Activated T-cell treated with anti-CD3 and anti-CD28 coated beads, Interleukin-2, amount 50 U/mL, for 48 hours (primary cell): ENCODE data around the gene CCL3.
"Not testable (repeated sequence)": the region's sequence is repeated elsewhere in the genome, so short reads cannot be mapped to it uniquely, and the experiment has no call there.

Experiments
- DNase-seq, 2 experiments: peaks; one replicate each; pipeline ENCODE4 v3.0.0-alpha.2; 2020

CCL3 gene

GRCh38 chr17:36089888-36090836 is at the start of gene CCL3:
Gene CCL3, minus strand, starts transcription at chr17:36090143. Its CDS starts 85 bp downstream, at chr17:36090058.
- peak; percentile 81 for DNase-seq

DNA sequence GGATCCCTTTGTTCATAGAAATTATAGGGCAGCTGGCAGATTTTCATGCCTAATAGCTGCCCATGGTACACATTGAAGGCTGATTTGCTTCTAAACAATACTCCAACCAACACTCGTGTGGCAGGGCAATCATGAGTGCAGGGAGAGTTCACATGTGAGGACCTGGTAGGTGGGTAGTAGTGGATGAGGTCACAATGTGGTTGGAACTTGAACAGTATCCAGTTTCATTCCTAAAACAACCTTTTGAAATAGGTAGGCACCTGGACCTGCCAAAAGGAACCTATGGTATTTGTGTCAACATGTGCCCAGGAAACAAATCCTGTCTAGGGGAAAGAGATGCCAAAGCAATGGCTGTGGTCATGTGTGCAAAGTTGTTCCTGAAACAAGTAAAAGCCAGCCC is 46.5 kb upstream of the CCL3 start:
- DNase-seq = no peak

DNA sequence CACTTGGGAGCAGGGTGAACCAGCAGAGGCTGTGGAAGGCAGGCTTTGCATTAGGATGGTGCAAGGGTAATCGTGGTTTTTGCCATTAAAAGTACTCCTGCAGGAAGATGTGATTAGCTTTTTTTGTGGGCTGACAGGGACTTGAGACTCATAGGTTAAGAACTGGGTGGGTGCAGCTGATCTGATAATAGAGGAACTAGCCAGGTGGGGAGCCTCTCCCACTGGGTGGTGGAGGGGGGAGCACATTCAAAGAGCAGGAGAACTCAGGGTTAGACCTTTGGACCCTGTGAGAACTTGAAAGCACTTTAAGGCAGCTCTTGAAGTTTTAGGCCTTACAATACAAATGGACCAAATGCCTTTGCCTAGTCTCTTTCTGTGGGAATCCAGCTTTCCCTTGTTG is 46.1 kb upstream of the CCL3 start:
- DNase-seq = no peak

DNA sequence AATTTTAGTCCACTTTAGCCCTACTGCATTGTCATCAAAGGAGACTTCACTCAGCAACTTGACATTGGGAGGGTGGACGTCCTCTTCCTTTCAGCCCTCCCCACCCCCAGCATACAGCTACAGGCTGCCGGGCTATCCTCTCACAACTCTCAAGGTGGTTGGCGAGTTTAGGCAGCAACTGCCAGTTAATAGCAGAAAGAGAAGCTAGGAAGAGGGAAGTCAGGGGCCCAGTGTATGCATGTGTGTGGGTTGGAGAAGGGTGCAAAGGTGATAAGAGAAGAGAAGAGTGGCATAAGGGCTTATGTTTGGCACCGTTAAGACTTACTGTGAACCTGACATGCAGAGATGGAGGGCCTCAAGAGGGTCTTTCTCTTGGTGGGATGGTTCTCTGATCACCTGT is 45.5 kb upstream of the CCL3 start:
- DNase-seq = no peak

- DNase-seq = no peak
Measured at GRCh38 chr17:36133602-36134236, 43.8 kb upstream of the CCL3 start.

- DNase-seq = no peak
Measured at GRCh38 chr17:36132421-36132831, 42.5 kb upstream of the CCL3 start.

DNA sequence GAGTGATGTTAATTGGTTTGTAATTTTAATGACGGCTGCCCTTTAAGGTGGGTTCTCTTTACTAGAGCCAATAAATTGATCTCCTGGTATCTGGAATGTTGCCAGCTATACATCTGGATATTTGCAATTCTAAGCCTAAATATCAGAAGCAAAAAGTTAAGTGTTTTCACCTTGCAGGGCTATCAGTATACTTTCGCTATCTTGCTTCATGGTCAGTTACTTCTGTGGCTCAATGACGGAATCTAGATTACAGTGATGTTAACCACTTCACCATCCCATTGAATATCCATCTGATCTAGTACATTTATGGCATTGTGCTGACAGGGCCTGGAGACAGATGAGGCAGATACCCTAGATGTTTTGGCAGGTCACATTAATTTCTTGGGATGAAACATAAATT is 42.0 kb upstream of the CCL3 start:
- no peak for DNase-seq

- no peak for DNase-seq
Measured at GRCh38 chr17:36131421-36131820, 41.5 kb upstream of the CCL3 start.

DNA sequence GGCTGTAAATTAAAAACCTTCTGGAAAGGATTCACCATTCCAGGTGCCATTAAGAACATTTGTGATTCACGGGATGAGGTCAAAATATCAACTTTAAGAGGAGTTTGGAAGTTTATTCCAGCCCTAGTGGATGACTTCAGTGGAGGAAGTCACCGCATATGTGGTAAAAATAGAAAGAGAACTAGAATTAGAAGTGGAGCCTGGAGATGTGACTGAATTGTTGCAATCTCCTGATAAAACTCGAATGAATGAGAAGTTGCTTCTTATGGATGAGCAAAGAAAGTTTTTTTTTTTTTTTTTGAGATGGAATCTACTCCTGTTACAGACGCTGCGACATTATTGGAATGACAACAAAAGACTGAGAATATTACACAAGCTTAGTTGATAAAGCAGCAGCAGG is 40.4 kb upstream of the CCL3 start:
- no peak for DNase-seq

DNA sequence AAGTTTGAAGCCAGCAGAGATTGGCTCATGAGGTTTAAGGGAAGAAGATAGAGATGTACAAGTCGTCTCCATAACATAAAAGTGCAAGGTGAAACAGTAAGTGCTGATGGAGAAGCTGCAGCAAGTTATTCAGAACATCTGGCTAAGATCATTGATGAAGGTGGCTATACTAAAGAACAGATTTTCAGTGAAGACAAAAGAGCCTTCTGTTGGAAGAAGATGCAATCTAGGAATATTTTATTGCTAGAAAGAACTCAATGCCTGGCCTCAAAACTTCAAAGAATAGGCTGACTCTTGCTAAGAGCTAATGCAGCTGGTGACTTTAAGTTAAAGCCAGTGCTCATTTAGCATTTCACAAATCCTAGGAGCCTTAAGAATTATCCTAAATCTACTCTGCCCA is 39.7 kb upstream of the CCL3 start:
- no peak for DNase-seq

DNA sequence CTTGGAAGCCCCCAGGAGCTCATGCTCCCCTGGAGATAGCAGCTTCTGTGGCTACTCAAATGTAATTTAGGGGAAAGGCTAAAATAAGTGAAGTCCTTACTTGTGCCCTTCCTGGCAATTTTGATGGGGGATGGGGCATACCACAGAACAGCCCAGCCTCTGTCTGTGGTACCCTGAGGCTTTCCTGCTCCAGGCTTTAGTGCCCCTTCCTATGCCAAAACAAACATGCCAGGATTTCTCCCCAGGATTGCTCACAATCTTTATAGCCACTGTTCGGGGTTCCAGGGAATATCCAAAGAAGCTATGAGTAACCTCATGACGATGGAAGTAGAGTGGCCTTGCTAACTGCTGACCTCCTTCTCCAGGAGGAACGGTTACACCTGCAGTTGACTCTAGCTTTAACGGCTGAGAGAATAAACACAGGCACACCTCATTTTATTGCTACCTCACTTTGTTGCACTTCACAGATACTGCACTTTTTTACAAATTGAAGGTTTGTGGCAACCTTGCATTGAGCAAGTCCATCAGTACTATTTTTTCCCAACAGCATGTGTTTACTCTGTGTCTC is 38.6 kb upstream of the CCL3 start:
- no peak for DNase-seq

DNA sequence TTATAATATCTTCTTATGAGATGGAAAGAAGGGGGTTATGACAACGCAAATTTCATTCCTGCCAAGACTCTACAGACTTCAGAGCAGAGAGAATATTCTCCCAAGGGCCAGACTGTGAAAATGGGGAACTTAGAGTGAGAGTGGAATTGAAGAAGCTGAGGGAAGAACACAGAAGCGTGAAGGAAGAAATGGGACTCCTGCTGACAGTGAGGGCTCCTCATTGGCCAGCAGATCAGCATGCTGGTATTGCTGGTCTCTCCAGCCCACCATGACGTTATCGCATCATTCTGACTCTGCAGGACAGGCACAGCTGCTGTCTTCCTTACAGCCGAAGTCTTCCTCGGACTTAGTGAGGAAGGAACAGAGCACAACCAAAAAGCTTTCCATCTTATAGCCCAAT is 38.0 kb upstream of the CCL3 start:
- DNase-seq = no peak

- DNase-seq = no peak
Measured at GRCh38 chr17:36127199-36127893, 37.4 kb upstream of the CCL3 start.

- no peak for DNase-seq
Measured at GRCh38 chr17:36124879-36125824, 35.2 kb upstream of the CCL3 start.

DNA sequence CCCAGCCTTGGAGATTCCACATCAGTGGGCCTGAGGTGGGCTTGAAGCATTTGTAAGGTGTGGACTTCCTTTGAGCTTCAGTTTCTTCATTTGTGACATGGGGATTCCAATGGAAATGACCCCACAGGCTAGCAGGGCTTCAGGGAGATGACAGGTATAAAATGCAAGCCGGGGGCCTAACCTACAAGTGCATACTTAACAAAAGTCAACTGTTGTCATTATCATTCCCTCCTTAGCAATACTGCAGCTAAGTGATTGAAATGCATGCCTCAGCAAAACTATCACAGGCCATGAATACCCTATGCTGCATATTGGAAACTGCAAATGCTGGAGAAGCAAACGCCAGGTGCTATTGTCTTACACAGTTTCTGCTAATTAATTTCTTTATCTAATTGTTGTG is 33.5 kb upstream of the CCL3 start:
- DNase-seq = no peak

GRCh38 chr17:36121099-36121498 is 31.2 kb upstream of the CCL3 start:
- DNase-seq = not testable (repeated sequence)

DNA sequence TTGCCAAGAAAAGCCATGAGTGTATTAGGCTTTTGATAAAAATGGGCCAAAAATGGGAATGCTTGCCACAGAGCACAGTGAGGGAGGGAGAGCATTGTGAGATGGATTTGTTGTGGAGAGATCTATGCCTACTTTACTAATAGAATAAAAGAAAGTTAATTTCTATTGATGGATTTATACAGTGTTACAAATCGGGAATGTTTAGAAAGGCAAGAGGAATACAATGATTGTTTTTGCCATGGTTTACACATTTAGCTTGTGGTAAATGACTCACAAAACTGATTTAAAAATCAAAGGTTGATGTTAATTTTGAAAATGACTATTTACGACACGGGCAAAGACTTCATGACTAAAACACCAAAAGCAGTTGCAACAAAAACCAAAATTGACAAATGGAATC is 30.3 kb upstream of the CCL3 start:
- DNase-seq = no peak

GRCh38 chr17:36118477-36119353 is 28.8 kb upstream of the CCL3 start:
- DNase-seq = peak in 1 of 2 experiments; percentile 34

GRCh38 chr17:36117505-36118382 is 27.8 kb upstream of the CCL3 start:
- peak; percentile 64 to 70 for DNase-seq

DNA sequence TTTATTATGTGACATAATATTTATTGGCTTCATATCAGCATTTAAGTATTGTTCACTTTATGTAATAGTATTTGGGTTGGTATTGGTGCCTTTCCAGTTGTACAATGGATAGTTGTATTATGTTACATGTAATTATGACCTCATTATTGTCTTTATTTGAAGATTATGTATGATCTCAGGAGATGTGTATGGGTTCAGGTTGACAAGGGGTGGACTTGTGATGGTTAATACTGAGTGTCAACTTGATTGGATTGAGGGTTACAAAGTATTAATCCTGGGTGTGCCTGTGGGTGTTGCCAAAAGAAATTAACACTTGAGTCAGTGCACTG is 25.7 kb upstream of the CCL3 start:
- not testable (repeated sequence) for DNase-seq
